Tracheal epithelial cell (primary cell): ENCODE data around the gene SETX. TPM values are rescaled to one million over a fixed set of nuclear protein-coding genes. Genes with fewer than 3 reads are reported as not detected.

ENCODE experiments used
- total RNA-seq: library from RNA; depleted of rRNA; stranded (reverse); fragments of >200 nt; gene quantifications from 2 replicates; pipeline ENCODE4 v1.2.1, GENCODE V29; 2014

The SETX gene
- total RNA-seq: 52.4 and 62.9 TPM in 2 replicates

GRCh38 chr9:132354637-132355355, at the start of gene SETX:
TSS of gene SETX (minus strand) at chr9:132354986. CDS start at chr9:132349428, 5,558 bp downstream.

Other genes starting within 250 kb of the SETX start
- gene NTNG2, start 192.9 kb downstream of the SETX start, total RNA-seq: under 0.01 and 0.24 TPM in 2 replicates
- gene TTF1, start 51.9 kb upstream of the SETX start, total RNA-seq: 7.7 and 10.4 TPM in 2 replicates
- gene CFAP77, start 55.2 kb upstream of the SETX start, total RNA-seq: not detected in 2 replicates
- not detected in 2 replicates for gene BARHL1, start 227.6 kb upstream of the SETX start, total RNA-seq